Activated B cell treated with CpG ODN at 0.5 μM for 24 hours (primary cell): Measurements from ENCODE around the gene TTYH1. TPM values are rescaled to one million over a fixed set of nuclear protein-coding genes. Genes with fewer than 3 reads are reported as not detected.

Source experiments
- ATAC-seq: fragments of 200-7000 bp; cut with Tn5 transposase; one replicate; pipeline ENCODE4 v1.10.0; 2021; ENCODE audit warnings: low read depth, mild to moderate bottlenecking, moderate library complexity
- CTCF ChIA-PET: fragments of 350-600 bp; sonication (Branson Sonifier 250); formaldehyde crosslinking; loops from one replicate; lab custom pipeline; 2021; ENCODE audit warnings: antibody characterized with exemption; lab: Charles Lee
- POLR2A ChIA-PET: fragments of 350-600 bp; sonication (Branson Sonifier 250); formaldehyde crosslinking; loops from one replicate; lab custom pipeline; 2021; ENCODE audit warnings: antibody characterized with exemption; lab: Charles Lee
- DNase-seq: peaks from one replicate; pipeline ENCODE4 v3.0.0; 2022
- H3K27ac Mint-ChIP-seq: one replicate; pipeline ENCODE4 v1.8.0; 2020; ENCODE audit warnings: mixed read lengths
- H3K27me3 Mint-ChIP-seq: one replicate; pipeline ENCODE4 v1.8.0; 2021; ENCODE audit warnings: mixed read lengths
- H3K36me3 Mint-ChIP-seq: one replicate; pipeline ENCODE4 v1.8.0; 2021; ENCODE audit warnings: low read depth, mixed read lengths
- H3K4me1 Mint-ChIP-seq: one replicate; pipeline ENCODE4 v1.8.0; 2021; ENCODE audit warnings: mixed read lengths
- H3K4me3 Mint-ChIP-seq: one replicate; pipeline ENCODE4 v1.8.0; 2020; ENCODE audit warnings: mild to moderate bottlenecking, mixed read lengths
- H3K9me3 Mint-ChIP-seq: one replicate; pipeline ENCODE4 v1.8.0; 2020; ENCODE audit warnings: mixed read lengths
- CTCF ChIP-seq: fragments of 200-600 bp; IDR thresholded peaks from one replicate; pipeline ENCODE4 v1.8.0; 2022; ENCODE audit warnings: antibody characterized with exemption, mild to moderate bottlenecking
- intact Hi-C: fragments of 100-400 bp; cut with micrococcal nuclease; formaldehyde crosslinking; loops from one replicate; pipeline ENCODE4 v1.15.1; 2024
- total RNA-seq: library from RNA; stranded (reverse); gene quantifications from 2 replicates; pipeline ENCODE4 v1.2.3, GENCODE V29; 2022

The TTYH1 gene
- total RNA-seq, 1 donor from 2014 or later = not detected

DNA sequence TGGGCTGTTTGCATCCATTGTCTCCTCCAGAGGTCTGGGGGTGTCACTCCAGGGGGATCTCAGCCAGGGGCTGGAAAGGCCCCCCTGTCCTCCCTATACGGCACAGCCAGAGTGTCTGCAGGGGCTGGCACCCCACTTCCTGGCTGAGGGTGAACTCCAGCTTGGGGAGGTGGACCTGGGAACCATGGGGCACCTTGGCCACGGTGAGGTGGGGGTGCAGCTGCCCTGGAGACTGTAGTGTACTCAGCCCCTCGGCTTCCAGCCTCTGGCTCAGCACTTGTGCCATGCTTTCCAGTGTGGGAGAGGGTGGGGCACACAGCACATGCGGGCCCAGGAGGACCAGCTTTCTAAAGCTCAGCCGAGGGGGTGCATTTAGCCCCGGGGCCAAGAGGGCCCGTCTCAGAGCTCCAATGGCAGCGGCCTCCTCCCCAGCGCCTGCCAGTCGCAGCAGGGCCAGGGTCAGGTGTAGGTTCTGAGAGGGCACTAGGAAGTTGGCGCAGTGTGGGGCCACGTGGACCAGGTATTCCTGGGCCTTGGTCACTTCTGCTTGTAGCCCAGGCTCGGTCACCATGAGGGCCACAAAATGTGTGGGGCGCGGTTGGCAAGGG lies 46.9 kb downstream of the TTYH1 start:
- POLR2A ChIA-PET = interaction anchor here (0.7 to 3.4 kb wide), 7 partner anchors 8 to 155 kb away, joined by 3 to 78 read pairs (median 4); partner anchors contain the start of gene LENG8
- intact Hi-C loops = loop anchor here (5.0 to 10.0 kb wide), 3 partner anchors 155 to 1183 kb away; partner anchors contain the start of genes CCDC106, PPP6R1, ZNF580 and ZNF581
- peak overlapping the region; percentile 32 for H3K4me3 Mint-ChIP-seq
- no peak for TF ChIP-seq CTCF
- H3K4me1 Mint-ChIP-seq = peaks cover 31% of the 10 kb centered on the region
- peaks cover 54% of the 10 kb centered on the region for H3K36me3 Mint-ChIP-seq
- H3K27me3 Mint-ChIP-seq = no peaks in the 10 kb centered on the region
- H3K27ac Mint-ChIP-seq = peak overlapping the region; percentile 70
- no peaks in the 10 kb centered on the region for H3K9me3 Mint-ChIP-seq
- ATAC-seq = no peak
- CTCF ChIA-PET = no interaction called here
- DNase-seq = no peak

GRCh38 chr19:54462655-54463530 lies 47.6 kb downstream of the TTYH1 start:
- intact Hi-C loops = loop anchor here (1.0 to 10.0 kb wide), 4 partner anchors 14 to 1182 kb away; partner anchors contain the start of genes CCDC106, LENG8, PPP6R1 and ZNF580
- ATAC-seq (peak; percentile 7), DNase-seq (peak; percentile 68)
- H3K27me3 Mint-ChIP-seq = no peaks in the 10 kb centered on the region
- H3K9me3 Mint-ChIP-seq = no peaks in the 10 kb centered on the region
- peak overlapping the region; percentile 90 for H3K27ac Mint-ChIP-seq
- POLR2A ChIA-PET = interaction anchor here (0.5 to 3.4 kb wide), 21 partner anchors 9 to 1192 kb away, joined by 3 to 78 read pairs (median 4); partner anchors contain the start of genes CNOT3, LENG8, MBOAT7 and PRKCG
- CTCF ChIA-PET = no interaction called here
- H3K36me3 Mint-ChIP-seq = peaks cover 46% of the 10 kb centered on the region
- H3K4me3 Mint-ChIP-seq = peak overlapping the region; percentile 82
- no peak for TF ChIP-seq CTCF
- peaks cover 31% of the 10 kb centered on the region for H3K4me1 Mint-ChIP-seq

DNA sequence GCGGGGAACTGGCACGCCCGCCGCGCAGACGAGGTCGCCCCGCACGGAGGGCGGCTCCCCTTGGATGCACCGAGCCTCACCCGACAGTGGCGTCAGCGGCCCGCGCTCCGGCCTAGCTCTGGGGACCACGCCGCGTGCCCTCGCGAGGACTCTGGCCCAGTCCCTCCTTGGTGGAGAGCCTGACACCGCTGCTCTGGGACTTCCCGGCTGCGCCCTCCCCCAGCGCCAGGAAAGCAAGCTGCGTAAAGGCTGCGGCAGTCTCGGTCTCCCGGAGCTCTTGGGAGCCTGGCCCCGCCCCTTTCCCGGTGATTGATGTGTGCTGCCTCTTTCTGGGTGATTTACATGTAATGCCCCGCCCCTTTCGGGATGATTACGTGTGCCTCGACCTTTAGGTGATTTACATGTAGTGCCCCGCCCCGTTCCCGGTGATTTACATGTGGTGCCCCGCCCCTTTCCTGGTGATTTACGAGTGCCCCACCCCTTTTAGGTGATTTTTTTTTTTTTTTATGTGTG lies 48.3 kb downstream of the TTYH1 start, which contains the start of gene LENG9:
TSS of gene LENG9 (minus strand) at position 248 of the 513 bp plus-strand sequence. CDS start 252 bp downstream, outside the sequence.
- peaks cover 39% of the 10 kb centered on the region for H3K36me3 Mint-ChIP-seq
- DNase-seq (peak; percentile 85), ATAC-seq (peak; percentile 61)
- H3K9me3 Mint-ChIP-seq = no peaks in the 10 kb centered on the region
- intact Hi-C loops = loop anchor here (1.0 to 10.0 kb wide), 9 partner anchors 14 to 1181 kb away; partner anchors contain the start of genes CCDC106, LENG8, PPP6R1 and ZNF580
- TF ChIP-seq CTCF = no peak
- no peaks in the 10 kb centered on the region for H3K27me3 Mint-ChIP-seq
- H3K4me1 Mint-ChIP-seq = peaks cover 28% of the 10 kb centered on the region
- ChIA-PET POLR2A (interaction anchor here (0.5 to 3.4 kb wide), 20 partner anchors 10 to 1191 kb away, joined by 3 to 78 read pairs (median 4); partner anchors contain the start of genes CNOT3, LENG8, MBOAT7 and PRKCG), CTCF (no interaction called here)
- H3K27ac Mint-ChIP-seq = peak within 1 kb of the TSS; percentile 90
- H3K4me3 Mint-ChIP-seq = peak within 1 kb of the TSS; percentile 82

- intact Hi-C loops = loop anchor here (1.0 to 10.0 kb wide), 8 partner anchors 153 to 1181 kb away; partner anchors contain the start of genes CCDC106, PPP6R1, ZNF580 and ZNF581
- H3K9me3 Mint-ChIP-seq = no peaks in the 10 kb centered on the region
- TF ChIP-seq CTCF = no peak
- H3K4me1 Mint-ChIP-seq = peaks cover 23% of the 10 kb centered on the region
- peaks cover 34% of the 10 kb centered on the region for H3K36me3 Mint-ChIP-seq
- H3K27me3 Mint-ChIP-seq = no peaks in the 10 kb centered on the region
- H3K4me3 Mint-ChIP-seq = peak overlapping the region; percentile 82
- H3K27ac Mint-ChIP-seq = peak overlapping the region; percentile 90
- ChIA-PET POLR2A (interaction anchor here (0.5 to 3.4 kb wide), 17 partner anchors 10 to 1191 kb away, joined by 3 to 78 read pairs (median 4); partner anchors contain the start of genes CNOT3, LENG8, MBOAT7 and PRKCG), CTCF (no interaction called here)
- DNase-seq = peak; percentile 79
- ATAC-seq = peak; percentile 58
Measured at GRCh38 chr19:54464044-54464629, 48.9 kb downstream of the TTYH1 start.
